Measurements from ENCODE around the gene FGD2. TPM values are rescaled to one million over a fixed set of nuclear protein-coding genes. Genes with fewer than 3 reads are reported as not detected.
A peak's percentile ranks its signal among the peaks of the same experiment; 100 is the strongest.

Gene FGD2
- total RNA-seq, 1 donor from 2014 or later: 32.0 TPM

DNA sequence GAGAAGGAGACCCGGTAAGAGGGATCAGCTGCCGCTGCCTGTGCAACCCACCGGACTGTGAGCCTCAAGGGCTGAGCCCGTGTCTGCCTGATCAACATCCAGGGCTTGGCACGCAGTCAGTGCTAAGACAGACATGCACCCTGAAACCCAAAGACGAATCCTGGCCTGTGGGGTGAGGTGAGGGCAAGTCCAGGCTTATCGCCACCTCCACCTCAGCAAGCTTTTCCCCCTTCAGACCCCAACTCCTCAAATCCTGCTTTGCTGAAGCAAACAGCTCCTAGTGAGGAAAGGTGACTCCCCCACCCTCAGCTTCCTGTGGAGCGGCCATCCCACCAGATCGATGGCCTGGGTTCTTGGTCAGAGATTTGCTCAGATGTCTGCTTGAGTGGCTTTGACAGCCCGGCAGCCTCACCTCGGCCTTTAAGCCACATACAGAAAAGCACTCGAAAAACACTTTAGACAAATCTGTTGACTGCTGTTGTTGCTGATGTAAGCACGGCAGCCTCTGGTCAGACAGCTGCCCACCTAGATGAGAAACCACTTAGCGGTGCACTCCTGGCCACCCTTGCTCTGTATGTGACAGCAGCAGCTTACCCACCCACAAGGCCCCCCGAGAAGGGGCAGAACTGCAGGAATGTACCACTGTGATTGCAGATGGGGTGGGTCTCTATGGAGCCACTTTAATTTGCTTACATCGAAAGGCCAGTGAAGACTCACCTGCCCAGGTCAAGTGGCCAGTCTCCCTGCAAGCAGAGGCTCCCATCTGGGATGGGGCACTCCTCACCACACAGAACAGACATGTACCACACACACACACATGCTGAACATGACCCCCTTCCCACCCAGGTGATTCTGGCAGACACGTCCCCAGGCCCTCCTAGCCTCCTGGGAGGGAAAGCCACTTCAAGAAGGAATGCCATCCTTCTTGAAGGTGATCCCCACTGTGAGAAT lies 34.3 kb upstream of the FGD2 start:
- DNase-seq (ENCODE audit: low spot score): no peak

DNA sequence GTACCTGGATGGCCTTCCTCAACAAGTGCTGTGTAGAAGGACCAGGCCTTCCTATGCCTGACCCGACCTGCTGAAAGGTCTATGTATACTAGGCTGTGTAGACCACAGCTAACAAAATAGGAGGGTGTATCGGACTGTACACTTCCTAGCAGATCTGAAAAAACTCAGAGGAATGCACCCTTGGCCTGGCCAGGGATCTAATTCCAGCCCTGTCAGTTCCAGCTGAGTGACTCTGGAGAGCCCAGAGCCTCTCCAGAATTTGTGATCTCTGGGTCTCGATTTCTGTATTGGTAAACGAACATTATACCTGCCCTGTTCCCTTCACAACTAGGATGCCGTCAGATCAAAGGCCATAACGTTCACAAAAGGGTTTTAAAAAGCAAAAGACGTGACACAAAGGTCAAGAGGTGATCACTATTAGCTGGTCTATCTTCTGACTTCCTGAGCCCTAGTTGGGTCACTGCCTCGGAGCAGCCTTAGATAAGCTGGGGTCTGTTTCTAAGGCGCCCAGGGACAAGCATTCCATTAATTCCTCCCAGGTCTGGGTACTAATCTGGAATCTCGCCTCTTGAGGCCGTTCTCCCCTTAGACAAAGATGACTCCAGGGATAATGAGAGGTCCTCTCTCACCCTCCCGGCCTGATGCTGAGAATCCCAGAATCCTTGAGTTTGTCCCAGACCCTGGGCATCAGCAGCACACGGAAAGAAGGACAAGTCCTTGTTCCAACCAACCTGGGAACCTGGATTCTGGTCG lies 33.4 kb upstream of the FGD2 start:
- DNase-seq (ENCODE audit: low spot score): no peak

DNA sequence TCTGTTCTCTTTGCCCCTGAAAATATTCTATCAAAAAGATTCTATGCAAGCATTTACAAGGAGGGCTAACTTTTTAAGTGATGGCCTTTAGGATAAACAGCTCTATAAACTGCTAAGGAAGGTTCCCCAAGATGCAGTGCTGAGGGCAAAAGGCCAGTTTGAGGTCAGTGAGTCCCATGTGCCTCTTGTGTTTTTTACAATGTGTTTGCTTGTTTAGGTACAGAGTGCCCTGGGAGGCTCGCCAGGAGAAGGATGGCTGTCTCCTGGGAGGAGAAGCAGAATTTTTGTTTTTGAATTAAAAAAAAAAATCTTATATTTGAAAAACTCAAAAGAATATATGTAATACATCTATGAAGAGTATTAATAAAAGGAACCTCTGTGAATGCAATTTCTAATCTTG lies 32.3 kb upstream of the FGD2 start:
- DNase-seq (ENCODE audit: low spot score): no peak

DNA sequence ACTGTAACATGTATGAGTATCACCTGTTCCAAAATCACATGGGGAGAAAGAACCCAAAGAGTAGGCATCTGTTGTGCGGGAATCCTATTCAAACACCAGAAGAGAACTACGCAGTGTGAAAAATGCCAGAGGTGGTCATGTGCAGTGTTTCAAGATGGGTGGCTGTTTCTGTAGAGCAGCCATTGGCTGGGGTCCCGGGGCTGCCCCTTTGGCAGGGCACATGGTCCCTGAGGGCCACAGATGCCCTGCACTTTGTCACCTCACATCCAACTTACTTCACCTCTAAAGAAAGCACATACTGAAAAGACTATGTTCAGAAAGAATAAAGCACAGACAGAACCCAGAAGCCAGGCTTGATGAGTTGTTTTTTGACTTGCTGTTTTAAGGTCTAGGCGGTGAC lies 31.8 kb upstream of the FGD2 start:
- DNase-seq (ENCODE audit: low spot score): no peak

DNA sequence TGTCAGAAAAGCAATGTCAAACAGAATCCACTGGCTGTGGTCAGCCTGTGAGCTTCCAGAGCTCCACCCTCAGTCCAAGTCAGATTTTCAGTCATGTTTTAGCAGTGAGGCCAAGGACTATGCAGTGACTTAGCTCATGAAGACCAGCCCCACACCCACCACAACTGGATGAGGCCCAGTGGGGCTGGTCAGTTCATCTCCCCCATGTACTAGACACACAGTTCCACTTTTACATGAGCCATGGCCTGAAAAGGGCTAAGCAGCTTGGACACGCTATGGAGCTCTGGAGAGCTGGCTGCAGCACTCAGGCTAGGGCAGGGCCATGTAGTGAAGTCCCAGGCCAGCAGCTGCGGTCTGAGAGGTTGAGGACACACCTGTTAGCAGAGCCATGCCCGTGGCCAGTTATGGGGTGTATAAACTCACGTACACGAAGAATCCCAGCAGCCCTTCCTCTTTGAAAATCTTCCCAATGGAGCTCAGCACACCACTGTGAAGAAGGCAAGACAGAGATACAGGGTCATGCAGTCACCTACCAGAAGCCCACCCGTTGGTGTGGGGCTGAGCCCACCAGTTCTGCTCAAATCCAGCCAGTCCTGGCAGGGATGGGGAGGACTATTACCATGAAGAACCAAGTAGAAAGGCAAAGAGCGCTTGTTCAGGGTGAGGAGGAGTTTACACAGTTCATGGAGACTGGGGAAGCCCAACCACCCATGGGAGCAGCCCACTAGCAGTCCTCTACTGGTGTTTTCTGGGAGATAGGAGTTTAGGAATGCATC lies 30.0 kb upstream of the FGD2 start:
- no peak for DNase-seq (ENCODE audit: low spot score)

DNA sequence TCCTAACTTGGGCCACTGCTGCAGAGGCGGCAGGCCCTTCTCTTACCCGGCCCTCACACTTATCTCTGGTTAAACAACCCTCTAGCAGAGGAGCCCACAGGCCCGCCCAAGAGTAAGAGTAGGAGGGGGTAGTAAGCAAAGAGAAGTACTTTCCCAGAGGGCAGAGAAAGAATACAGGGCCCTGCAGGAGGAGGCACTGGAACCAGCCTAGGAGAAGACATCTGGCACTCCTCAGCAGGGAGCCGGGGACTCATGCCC lies 29.5 kb upstream of the FGD2 start:
- DNase-seq (ENCODE audit: low spot score): no peak

DNA sequence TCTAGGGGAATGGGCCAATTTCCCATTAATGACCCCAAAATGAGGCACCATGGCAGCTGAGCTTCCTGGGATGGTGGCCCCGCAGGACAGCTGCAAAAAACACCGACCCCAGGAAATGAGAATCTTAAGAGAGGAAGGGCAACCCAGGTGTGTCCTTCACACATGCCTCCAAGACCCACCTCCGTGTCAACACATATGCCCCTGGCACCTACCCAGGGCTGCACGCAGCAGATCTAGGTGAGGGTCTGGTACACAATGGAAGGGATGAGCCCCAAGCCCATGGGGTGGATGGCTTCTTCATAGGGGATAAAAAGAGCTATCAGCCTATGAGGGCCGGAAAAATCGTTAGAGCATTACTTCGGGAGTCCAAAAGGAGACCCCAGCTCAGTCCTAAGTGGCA lies 28.9 kb upstream of the FGD2 start:
- no peak for DNase-seq (ENCODE audit: low spot score)

DNA sequence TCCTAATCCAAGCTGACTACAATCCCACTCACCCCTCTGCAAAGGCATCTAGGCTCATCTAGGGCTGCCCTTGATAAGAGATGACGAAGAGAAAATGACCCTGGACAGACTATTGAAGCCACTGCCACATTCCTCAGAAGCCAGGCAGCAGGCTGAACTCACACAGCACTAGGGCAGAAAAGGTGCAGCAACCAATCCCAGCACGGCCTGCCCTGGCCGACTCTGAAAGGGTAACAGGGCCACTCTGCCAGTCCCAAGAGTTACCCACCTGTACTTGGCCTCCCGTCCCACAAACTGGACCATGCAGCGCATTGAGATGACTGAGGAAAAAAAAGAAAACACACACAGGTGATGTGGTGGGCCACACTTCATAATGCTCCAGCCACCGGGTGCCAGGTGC lies 28.5 kb upstream of the FGD2 start:
- DNase-seq (ENCODE audit: low spot score): no peak

DNA sequence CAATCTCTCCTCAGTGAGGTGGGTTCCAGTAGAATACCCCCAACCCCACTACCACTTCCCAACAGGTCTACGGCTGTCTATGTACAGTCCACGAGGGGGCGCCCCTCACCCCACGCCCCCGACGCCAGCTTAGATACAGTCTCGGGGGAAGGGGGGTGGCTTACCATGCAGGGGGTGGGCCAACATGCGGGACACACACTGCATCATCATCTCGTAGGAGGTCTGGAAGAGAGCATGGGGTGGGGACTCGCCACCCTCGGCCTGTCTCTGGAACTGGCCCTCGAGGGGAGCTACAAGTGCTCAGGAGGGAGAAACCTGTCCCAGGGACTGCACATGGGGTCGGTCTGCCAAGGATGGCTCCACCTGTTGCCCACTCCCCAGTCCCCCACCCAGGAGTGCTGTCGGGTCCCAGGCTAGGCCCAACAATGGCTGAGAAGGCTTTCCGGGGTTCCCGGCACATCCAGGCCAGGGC lies 27.9 kb upstream of the FGD2 start:
- no peak for DNase-seq (ENCODE audit: low spot score)

DNA sequence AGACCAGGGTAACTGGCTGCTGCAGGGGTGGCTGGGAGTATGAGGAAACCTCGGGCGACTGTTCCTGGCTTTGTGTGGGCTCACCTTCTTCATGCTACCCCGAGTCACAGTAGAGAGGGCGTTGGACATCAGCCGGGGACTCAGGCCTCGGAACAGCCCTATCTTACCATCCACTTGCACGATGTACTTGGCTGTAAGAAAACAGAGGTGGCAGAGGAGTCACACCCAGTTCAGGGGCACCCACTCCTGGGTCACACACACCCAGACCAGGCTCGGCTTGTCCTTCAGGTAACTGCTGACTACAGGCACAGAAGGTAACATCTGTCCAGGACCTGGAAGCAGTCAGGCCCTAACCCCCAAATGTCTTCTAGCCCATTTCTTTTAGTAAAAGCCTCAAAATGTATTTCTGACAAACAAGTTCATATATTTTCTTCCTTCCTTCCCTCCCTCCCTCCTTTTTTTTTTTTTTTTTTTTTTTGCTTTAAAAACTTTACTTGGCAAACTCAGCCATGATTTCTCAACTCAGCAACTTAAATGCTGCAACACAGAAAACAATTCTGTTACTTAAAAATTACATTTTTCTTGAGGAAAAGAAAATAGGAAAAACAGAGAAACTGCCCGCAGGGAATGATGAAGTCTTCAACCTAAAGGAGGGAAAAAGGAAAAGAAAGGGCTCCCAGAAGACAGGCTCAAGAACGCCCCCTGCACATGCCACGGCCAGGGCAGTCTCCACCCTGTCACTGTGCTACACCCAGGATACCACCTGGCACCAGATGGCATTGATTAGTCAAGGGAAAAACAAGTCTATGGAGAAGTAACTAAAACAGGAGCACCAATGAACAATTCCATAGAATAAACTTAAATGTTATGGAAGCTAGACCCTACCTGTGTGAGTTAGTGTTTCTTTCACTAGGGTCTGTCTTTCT lies 26.8 kb upstream of the FGD2 start:
- no peak for DNase-seq (ENCODE audit: low spot score)

DNA sequence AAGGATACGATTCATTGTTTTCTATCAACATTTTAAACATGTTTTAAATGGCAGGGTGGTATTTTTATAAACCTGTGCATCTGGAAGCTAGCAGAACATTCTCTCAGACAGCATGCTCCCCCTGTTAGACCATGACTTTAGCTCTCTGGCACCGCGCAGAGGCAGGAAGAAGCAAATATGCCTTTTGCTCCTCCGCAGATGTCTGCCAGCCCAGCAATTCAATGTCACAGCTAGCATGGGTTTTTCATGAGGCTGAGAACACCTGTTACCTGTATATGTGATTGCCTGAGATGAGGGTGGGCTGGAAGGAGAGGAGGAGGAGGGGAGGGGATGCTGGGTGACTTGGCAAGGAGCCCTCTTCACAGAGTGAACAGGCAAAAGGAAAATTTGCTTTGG lies 26.1 kb upstream of the FGD2 start:
- DNase-seq (ENCODE audit: low spot score): no peak

DNA sequence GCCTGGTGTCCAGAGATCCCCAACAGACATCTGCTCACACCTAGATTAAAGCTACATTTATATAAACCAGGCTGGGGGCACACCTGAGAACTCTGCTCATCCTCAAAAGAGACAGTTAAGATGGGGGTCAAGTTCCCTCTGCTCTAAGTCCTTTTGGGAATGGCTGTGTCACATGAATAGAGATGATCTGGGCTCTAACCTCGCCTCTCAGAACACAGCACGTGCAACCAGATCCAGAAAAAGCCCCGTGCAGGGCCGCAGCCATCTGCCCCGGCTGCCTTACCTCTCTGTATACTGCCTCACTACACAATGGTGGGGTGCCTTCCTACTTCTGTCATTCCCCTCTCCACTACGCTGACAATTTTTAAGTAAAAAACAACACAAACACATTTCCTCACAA lies 25.3 kb upstream of the FGD2 start:
- no peak for DNase-seq (ENCODE audit: low spot score)

DNA sequence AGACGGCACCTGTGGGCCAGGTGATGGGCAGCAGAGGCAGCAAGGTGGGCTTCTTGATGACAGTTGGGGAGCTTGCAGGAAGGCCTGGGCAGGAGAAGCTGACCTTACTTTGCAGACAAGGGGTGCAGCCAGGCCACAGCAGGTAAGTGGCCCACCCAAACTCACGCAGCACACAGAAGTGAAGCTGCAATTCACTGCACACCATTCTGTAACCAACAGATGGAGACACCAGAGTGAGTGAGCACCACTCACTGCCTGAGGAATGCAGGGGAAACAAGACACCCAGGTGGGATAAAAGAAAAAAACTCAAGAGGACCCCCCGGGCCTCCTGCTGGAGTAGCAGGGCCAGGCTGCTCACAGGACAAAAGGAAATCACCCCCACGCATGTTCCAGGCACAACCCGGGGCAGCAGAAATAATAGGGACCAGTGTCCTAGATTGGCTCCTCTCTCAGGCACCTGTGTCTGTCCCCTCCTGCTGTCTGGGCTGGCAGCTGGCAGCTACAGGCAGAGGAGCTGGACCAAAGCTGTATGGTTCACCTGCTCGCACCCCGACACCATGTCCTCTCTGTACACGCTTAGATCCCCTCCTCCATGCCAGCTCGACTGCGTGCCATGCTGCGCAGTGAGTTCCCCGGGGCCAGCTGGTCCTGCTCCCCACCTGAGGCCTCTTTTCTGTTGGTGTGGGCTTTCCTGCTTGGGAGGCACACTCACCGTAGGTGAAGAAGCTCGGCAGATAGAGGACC lies 24.4 kb upstream of the FGD2 start:
- DNase-seq (ENCODE audit: low spot score): no peak

DNA sequence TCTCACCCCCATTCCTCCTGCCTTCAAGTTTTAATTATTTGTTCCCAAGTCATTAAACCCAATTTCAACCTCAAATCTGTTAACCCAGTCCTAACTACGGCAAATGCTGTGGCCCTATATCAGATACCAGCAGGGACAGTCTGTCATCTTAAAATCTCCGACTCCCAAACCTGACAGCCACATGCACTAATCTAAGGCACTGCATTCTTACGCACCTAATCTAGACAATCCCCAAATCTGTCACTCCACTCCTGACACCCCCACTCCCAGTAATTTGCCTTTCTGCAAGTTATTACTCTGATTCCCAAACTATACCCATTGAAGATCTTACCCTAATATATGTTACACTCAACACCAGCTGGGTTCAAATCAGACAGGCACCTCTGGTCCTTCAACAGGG lies 21.9 kb upstream of the FGD2 start:
- DNase-seq (ENCODE audit: low spot score): no peak

DNA sequence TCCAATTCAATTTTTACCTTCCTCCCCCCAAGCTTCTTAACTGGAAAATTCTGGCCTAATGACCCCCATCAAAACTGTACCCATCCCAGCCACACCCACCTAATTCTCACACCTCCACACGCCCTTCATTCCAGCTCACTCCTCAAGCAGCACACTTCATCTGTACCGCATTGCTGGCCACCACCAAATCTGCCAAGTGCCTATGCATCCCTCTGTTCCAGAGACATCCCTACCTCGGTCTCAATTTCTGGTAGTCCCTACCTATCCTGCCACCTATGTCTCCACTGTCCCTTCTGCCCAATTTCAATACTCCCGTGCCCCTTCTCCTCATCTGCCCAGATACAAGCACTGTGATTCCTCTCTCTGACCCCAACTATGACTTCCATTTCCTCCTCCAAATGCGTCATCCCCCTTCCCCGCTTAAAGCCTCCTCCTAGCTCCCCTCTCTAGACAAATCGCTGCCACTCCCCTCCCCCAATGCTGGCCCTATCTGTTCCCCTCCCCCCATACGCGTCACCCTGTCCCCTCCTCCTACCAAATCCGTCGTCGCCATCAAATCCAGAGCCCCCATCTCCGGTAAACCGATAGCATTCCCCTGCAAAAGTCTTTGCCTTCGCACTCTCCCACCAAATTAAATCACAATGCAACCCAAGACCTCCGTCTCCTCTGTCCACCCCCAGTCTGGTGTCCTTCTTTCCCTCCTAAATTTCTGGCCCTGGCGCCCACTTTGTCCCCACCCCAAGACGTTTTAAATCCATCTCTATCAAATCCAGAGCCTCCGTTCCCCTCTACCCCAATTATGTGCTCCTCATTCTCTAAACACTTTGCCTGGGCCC lies 20.7 kb upstream of the FGD2 start:
- DNase-seq (ENCODE audit: low spot score): peak; percentile 65

DNA sequence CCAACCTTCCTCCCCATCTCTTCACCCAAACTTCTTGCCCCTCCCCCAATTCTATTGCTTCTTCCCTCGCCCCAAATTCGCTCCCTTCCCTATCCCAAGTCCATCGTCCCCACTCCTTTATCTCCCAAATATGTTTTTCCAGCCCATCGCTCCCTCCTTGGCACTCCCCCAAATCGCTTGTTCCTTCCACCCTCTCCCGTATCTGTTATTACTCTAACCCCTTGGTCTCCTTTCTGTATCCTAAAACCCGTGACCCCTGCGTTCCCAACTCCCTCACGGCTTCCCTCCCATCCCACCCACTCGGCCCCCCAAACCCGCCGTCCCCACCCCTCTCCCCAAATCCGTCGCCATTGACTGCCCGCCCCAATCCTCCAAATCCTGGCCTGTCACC lies 20.0 kb upstream of the FGD2 start:
- no peak for DNase-seq (ENCODE audit: low spot score)

DNA sequence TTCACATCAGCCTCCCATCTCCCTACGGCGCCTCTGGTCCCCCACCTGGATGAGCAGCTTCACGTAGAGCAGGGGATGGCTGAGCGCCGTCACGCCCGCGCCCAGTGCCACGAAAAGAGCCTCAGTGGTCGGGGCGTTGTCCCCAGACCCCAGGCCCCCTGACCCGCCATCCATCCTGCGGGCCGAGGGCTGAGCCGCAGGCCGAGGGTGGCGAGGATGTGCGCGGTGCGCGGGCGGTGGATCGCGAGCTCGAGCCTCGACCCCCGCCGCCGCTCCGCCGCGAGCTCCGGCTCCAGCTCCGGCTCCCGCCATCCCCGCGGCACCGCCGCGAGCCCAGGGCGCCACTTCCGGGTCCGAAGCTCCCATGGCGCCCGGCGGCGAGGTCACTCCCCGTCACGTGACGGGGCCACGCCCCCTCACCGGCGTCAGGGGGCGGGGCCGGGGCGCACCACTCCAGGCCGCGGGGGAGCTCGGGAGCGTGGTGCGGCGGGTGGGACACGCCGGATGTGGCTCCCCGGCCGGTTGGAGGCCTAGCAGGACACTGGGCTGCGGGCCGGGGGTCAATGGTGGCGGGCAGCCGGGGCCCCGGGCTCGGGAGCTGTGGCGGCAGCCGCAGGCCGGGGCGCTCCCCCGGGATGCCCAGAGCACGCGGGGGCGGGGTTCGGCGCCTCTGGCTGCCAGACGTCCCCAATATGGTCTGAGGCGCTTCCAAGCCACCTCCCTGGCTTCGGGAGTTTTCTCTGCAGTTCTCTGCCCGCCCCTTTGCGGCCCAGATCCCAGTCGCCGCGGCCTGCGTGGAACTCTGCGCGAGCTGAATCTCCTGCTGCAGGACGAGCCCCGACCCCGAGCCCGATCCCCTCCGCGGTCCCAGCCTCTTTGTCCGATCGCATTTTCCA lies 19.4 kb upstream of the FGD2 start, which contains the start of gene MTCH1:
MTCH1 (minus strand) TSS at position 389 of the 896 bp plus-strand sequence; CDS start at position 366, 23 bp downstream.
- DNase-seq (ENCODE audit: low spot score): peak; percentile 90

DNA sequence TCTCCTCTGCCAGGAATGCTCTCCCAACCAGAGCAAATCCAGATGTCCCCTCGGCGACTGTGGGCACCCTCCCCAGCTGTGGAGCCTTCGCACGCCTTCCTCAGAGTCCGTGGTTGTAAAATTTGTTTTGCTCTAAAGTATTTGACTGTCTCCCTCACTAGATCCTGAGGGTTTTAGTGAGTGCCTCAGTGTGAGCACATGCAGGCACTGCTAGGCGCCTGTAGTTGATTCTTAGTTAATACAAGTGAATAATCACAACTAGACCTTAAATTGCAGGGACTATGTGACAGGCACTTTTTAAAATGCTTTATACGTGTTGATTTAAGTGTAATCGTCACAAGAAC lies 18.8 kb upstream of the FGD2 start:
- no peak for DNase-seq (ENCODE audit: low spot score)

DNA sequence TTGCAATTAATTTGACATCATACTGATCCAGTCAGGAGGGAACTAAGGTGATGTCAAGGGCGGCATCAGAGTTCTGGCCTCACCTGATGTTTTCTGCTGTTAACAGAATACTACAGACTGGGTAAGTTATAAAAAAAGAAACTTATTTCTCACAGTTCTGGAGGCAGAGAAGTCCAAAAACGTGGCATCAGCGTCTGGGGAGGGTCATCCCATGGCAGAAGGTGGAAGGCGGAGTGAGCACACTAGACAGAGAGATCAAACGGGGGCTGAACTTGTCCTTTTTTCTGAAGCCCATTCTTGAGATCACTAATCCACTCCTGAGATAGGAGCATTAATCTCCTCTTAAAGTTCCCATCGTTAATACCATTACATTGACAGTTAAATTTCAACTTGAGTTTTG lies 16.2 kb upstream of the FGD2 start:
- DNase-seq (ENCODE audit: low spot score): no peak

Measured in ureter (tissue), 1 donor.